C4-2B (cell line): ENCODE results near the gene SH2D5.

Source experiments
- CTCF ChIP-seq: fragments of 450-650 bp; conservative IDR thresholded peaks from 2 replicates; pipeline ENCODE4 v1.5.1; 2017; ENCODE audit warnings: mild to moderate bottlenecking
- ZFX ChIP-seq: fragments of 450-650 bp; IDR thresholded peaks from 2 replicates; pipeline ENCODE4 v1.6.1; 2017

DNA sequence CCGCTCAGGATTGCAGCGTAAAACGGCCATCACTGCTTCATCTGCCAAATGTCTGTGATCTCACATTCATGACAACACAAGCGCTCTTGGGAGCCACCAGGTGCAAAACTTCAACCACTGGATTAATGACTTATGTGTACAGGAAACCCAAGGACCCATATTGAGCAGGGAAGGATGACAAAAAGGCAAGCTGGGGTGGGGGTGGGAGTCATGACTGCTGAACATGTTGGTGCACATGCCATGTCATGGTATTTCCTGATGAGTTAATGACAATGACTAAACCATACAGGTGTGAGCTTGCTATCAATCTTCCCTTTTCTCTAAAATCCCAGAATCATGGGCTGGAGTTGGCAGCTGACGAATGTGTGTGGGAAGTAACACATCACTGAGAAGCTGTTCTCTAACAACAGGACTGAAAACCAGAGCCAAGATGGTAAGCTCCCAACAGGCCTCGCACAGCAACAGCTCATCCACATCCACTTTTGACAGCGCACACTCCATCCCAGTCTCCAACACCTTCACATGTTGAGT is 3.1 kb upstream of the SH2D5 start:
- TF ChIP-seq CTCF = no peak
- no peak for TF ChIP-seq ZFX
